Activated CD4-positive, alpha-beta T cell treated with anti-CD3 and anti-CD28 coated beads, Interleukin-2, amount 50 U/mL, for 48 hours (primary cell): ENCODE data around the gene ZKSCAN2.

Source experiments
- DNase-seq, 2 experiments: peaks; one replicate each; pipeline ENCODE4 v3.0.0-alpha.2; 2020

Gene ZKSCAN2

GRCh38 chr16:25222959-25223358, 34.7 kb downstream of the ZKSCAN2 start:
- no peak for DNase-seq

- no peak for DNase-seq
Measured at GRCh38 chr16:25219070-25219737, 38.4 kb downstream of the ZKSCAN2 start.

- DNase-seq: no peak
Measured at GRCh38 chr16:25217921-25218320, 39.7 kb downstream of the ZKSCAN2 start.

GRCh38 chr16:25217112-25217511, 40.5 kb downstream of the ZKSCAN2 start:
- no peak for DNase-seq

GRCh38 chr16:25213709-25214397, 43.8 kb downstream of the ZKSCAN2 start:
- DNase-seq: no peak

GRCh38 chr16:25212636-25213035, 45.0 kb downstream of the ZKSCAN2 start:
- DNase-seq: no peak

GRCh38 chr16:25210758-25211157, 46.9 kb downstream of the ZKSCAN2 start:
- peak; percentile 2 to 11 for DNase-seq

- DNase-seq: no peak
Measured at GRCh38 chr16:25199457-25199856, 58.2 kb downstream of the ZKSCAN2 start.

- DNase-seq: no peak
Measured at GRCh38 chr16:25198021-25198420, 59.6 kb downstream of the ZKSCAN2 start.

- DNase-seq: no peak
Measured at GRCh38 chr16:25194273-25194878, 63.3 kb downstream of the ZKSCAN2 start.

- no peak for DNase-seq
Measured at GRCh38 chr16:25192096-25192495, 65.5 kb downstream of the ZKSCAN2 start.

- DNase-seq: no peak
Measured at GRCh38 chr16:25189305-25189704, 68.3 kb downstream of the ZKSCAN2 start.

GRCh38 chr16:25187491-25187795, 70.2 kb downstream of the ZKSCAN2 start:
- DNase-seq: no peak
